Keratinocyte (primary cell): ENCODE measurements around the gene FNDC3A.

Source experiments
- CTCF ChIP-seq, 3 experiments: IDR thresholded peaks in 1 of 3; conservative IDR thresholded peaks in 1 of 3; optimal IDR thresholded peaks in 1 of 3; 2 replicates in 2 of 3; 3 replicates in 1 of 3; pipeline versions ENCODE3 to v1.5.1; 2011; ENCODE audit warnings: low read length in 3 of 3, mild to moderate bottlenecking in 3 of 3, moderate library complexity in 2 of 3, control low read depth in 1 of 3, inconsistent platforms in 1 of 3; ENCODE audit not compliant: insufficient read depth in 2 of 3; ENCODE audit errors: extremely low read depth in 1 of 3
- EZH2 ChIP-seq: IDR thresholded peaks from one replicate; pipeline ENCODE4 v1.6.1; 2012; ENCODE audit warnings: inconsistent platforms, mild to moderate bottlenecking, low read length, moderate library complexity

- TF ChIP-seq EZH2, result no peak
- TF ChIP-seq CTCF (optimal IDR thresholded peaks at IDR 0.05 in 1 of 3, IDR thresholded peaks at IDR 0.05 in 1 of 3, conservative IDR thresholded peaks at IDR 0.05 in 1 of 3; ENCODE audit: extremely low read depth in 1 of 3, insufficient read depth in 2 of 3, low read length in 3 of 3), result no peak
Measured at GRCh38 chr13:49221590-49221965, 245.9 kb downstream of the FNDC3A start.
